Measurements from ENCODE around the gene CDCP1.
"Not testable (repeated sequence)": the region's sequence is repeated elsewhere in the genome, so short reads cannot be mapped to it uniquely, and the experiment has no call there.

CDCP1 gene

GRCh38 chr3:45055411-45056143 lies 90.6 kb downstream of the CDCP1 start:
- peak; percentile 45 for DNase-seq (ENCODE audit: low spot score)

GRCh38 chr3:45055032-45055410 lies 91.2 kb downstream of the CDCP1 start:
- DNase-seq (ENCODE audit: low spot score) = no peak

- no peak for DNase-seq (ENCODE audit: low spot score)
Observed at GRCh38 chr3:45054196-45054857, 91.9 kb downstream of the CDCP1 start.

- DNase-seq (ENCODE audit: low spot score) = not testable (repeated sequence)
Observed at GRCh38 chr3:45053805-45054195, 92.4 kb downstream of the CDCP1 start.

- no peak for DNase-seq (ENCODE audit: low spot score)
Observed at GRCh38 chr3:45051685-45052084, 94.5 kb downstream of the CDCP1 start.

GRCh38 chr3:45049807-45050206 lies 96.4 kb downstream of the CDCP1 start:
- no peak for DNase-seq (ENCODE audit: low spot score)

- no peak for DNase-seq (ENCODE audit: low spot score)
Observed at GRCh38 chr3:45048244-45048643, 97.9 kb downstream of the CDCP1 start.

GRCh38 chr3:45043728-45044299 lies 102.4 kb downstream of the CDCP1 start:
- peak; percentile 42 for DNase-seq (ENCODE audit: low spot score)

- DNase-seq (ENCODE audit: low spot score) = no peak
Observed at GRCh38 chr3:45042162-45042561, 104.0 kb downstream of the CDCP1 start.

GRCh38 chr3:45041666-45042065 lies 104.5 kb downstream of the CDCP1 start:
- DNase-seq (ENCODE audit: low spot score) = no peak

- peak; percentile 96 for DNase-seq (ENCODE audit: low spot score)
Observed at GRCh38 chr3:45037720-45038455, 108.3 kb downstream of the CDCP1 start.

GRCh38 chr3:45035441-45036301 lies 110.5 kb downstream of the CDCP1 start:
- DNase-seq (ENCODE audit: low spot score) = no peak

GRCh38 chr3:45034612-45035252 lies 111.4 kb downstream of the CDCP1 start:
- peak; percentile 71 for DNase-seq (ENCODE audit: low spot score)

- DNase-seq (ENCODE audit: low spot score) = no peak
Observed at GRCh38 chr3:45033791-45034190, 112.4 kb downstream of the CDCP1 start.

All from pons (tissue), 1 donor.